Measurements from ENCODE around the gene CASZ1.

- TF ChIP-seq CTCF (IDR thresholded peaks at IDR 0.05) (no peak), POLR2AphosphoS5 (IDR thresholded peaks at IDR 0.05; ENCODE audit: low read depth, low read length) (no peak), TCF7L2 (IDR thresholded peaks at IDR 0.05; ENCODE audit: low read depth, low read length) (no peak)
These were observed 79.6 kb downstream of the CASZ1 start for GRCh38 chr1:10716840-10717239.

Measured in Panc1 (cell line).